ENCODE data around the gene ZER1. TPM values are rescaled to one million over a fixed set of nuclear protein-coding genes. Genes with fewer than 3 reads are reported as not detected.
"Not testable (repeated sequence)": the region's sequence is repeated elsewhere in the genome, so short reads cannot be mapped to it uniquely, and the experiment has no call there.

Gene ZER1
- total RNA-seq, 2 donors from 2014 or later: 61.6 to 72.6 TPM

- Histone ChIP-seq H3K9me3 (no peaks in the 10 kb centered on the region), H3K36me3 (peaks cover under 1% of the 10 kb centered on the region), H3K4me1 (peaks cover 0 to 12% of the 10 kb centered on the region in 2 donors), H3K4me3 (no peak overlapping the region), H3K27ac (no peak overlapping the region), H3K27me3 (no peaks in the 10 kb centered on the region)
- no peak for DNase-seq (ENCODE audit: low spot score)
- TF ChIP-seq CTCF (IDR thresholded peaks at IDR 0.05): no peak
These were observed 70.4 kb downstream of the ZER1 start for GRCh38 chr9:128701227-128701854.

GRCh38 chr9:128699096-128699795, 72.5 kb downstream of the ZER1 start:
- H3K27ac ChIP-seq; DNase-seq (ENCODE audit: low spot score); H3K9me3 ChIP-seq; H3K4me3 ChIP-seq; H3K27me3 ChIP-seq: not testable (repeated sequence)
- Histone ChIP-seq H3K36me3 (peaks cover 21% of the 10 kb centered on the region), H3K4me1 (peaks cover 0 to 12% of the 10 kb centered on the region in 2 donors)

DNA sequence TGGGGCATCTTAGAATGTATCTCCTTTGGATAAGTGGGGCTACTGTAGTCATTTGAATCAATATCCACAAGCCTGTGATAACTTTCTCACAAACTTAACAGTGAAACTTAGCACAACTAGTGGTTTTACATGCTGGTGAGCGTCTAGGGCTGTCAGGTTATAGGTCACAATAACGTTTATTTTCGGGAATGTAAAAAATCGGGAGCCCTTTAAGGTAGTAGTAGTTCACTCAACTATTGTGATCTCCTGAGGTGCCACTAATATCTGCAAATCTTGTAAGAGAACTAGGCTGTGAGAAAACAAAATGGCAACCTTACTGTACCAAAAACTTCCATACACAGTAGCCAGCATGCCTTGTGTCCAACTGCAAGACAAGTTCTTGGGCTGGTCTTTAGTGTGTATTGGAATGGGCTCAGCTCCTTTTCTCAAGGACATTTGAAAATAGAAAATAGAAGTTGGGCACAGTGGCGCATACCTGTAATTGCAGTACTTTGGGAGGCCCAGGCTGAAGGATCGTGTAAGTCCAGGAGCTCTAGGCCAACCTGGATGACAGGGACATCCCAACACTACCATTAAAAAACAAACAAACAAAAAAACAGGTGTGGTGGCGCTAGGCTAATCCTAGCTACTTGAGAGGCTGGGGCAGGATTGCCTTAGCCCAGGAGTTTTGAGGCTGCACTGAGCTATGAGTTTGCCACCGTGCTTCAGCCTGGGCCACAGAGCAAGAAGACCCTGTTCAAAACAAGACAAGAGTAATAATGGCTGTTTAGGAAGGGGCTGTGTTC, 74.6 kb downstream of the ZER1 start:
- no peak for DNase-seq (ENCODE audit: low spot score)
- no peak for TF ChIP-seq CTCF (IDR thresholded peaks at IDR 0.05)
- Histone ChIP-seq H3K27me3 (no peaks in the 10 kb centered on the region), H3K9me3 (no peaks in the 10 kb centered on the region), H3K4me3 (no peak overlapping the region), H3K4me1 (peaks cover 0 to 6% of the 10 kb centered on the region in 2 donors), H3K36me3 (peaks cover 43% of the 10 kb centered on the region), H3K27ac (no peak overlapping the region)

GRCh38 chr9:128694344-128694743, 77.4 kb downstream of the ZER1 start:
- Histone ChIP-seq H3K4me3 (no peak overlapping the region), H3K27ac (no peak overlapping the region), H3K9me3 (no peaks in the 10 kb centered on the region), H3K27me3 (no peaks in the 10 kb centered on the region), H3K4me1 (peaks cover 0 to 14% of the 10 kb centered on the region in 2 donors), H3K36me3 (peaks cover 52% of the 10 kb centered on the region)
- no peak for DNase-seq (ENCODE audit: low spot score)
- TF ChIP-seq CTCF (IDR thresholded peaks at IDR 0.05): no peak

DNA sequence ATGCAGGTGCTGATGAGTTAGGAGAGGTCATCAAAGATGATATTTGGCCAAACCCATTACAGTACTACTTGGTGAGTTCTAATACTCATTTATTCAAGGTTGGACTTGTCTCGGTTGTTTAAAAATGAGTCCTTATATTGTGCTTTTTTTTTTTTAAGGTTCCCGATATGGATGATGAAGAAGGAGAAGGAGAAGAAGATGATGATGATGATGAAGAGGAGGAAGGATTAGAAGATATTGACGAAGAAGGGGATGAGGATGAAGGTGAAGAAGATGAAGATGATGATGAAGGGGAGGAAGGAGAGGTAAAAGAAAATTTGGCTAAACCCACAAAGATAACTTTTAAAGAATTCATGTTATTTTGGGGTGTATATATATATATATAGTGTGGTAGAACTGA, 78.0 kb downstream of the ZER1 start:
- H3K9me3 ChIP-seq; H3K27ac ChIP-seq; H3K27me3 ChIP-seq; H3K4me3 ChIP-seq; DNase-seq (ENCODE audit: low spot score): not testable (repeated sequence)
- Histone ChIP-seq H3K4me1 (peaks cover 0 to 14% of the 10 kb centered on the region in 2 donors), H3K36me3 (peaks cover 52% of the 10 kb centered on the region)

DNA sequence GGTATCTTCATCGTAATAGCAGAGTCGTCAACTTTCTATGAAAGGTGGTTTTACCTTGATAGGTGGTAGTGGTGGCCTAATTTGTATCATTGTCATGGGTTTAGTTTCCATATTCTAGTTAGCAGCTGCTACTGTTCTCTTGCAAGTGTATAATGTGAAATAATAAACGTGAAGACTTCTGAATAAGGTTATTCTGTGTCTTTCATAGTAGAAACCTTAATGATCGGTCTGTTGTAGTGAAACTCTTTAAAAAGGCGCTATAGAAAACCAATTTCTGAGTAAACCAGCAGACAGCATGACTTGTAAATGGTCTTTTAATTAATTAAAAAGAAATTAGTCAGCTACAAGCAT, 81.1 kb downstream of the ZER1 start:
- Histone ChIP-seq H3K36me3 (peaks cover 45% of the 10 kb centered on the region), H3K27me3 (no peaks in the 10 kb centered on the region), H3K4me3 (peak overlapping the region; percentile 56 to 86), H3K27ac (peak overlapping the region in 1 of 2 donors; percentile 70), H3K9me3 (no peaks in the 10 kb centered on the region), H3K4me1 (peaks cover 0 to 22% of the 10 kb centered on the region in 2 donors)
- DNase-seq (ENCODE audit: low spot score): no peak
- no peak for TF ChIP-seq CTCF (IDR thresholded peaks at IDR 0.05)
